RWPE2 (cell line): ENCODE results near the gene AOX1.

Source experiments
- ATAC-seq: fragments of 200-7000 bp; cut with Tn5 transposase; 3 replicates; pipeline ENCODE4 v1.9.1; 2021; ENCODE audit warnings: low read depth
- DNase-seq: peaks from one replicate; pipeline ENCODE4 v3.0.0-alpha.2; 2020; ENCODE audit warnings: low spot score
- H3K27ac ChIP-seq: fragments of 450-650 bp; 2 replicates; pipeline ENCODE4 v1.5.1; 2017; ENCODE audit warnings: mild to moderate bottlenecking; ENCODE audit not compliant: poor library complexity, severe bottlenecking
- H3K27me3 ChIP-seq: fragments of 250-450 bp; sonication (Bioruptor Pico); 2 replicates; pipeline ENCODE4 v1.5.1; 2021; ENCODE audit warnings: mild to moderate bottlenecking, moderate library complexity; ENCODE audit not compliant: insufficient read depth, poor library complexity, severe bottlenecking
- H3K36me3 ChIP-seq: fragments of 250-450 bp; sonication (Bioruptor Pico); 2 replicates; pipeline ENCODE4 v1.5.1; 2020; ENCODE audit warnings: low read depth, mild to moderate bottlenecking, moderate library complexity
- H3K4me1 ChIP-seq: fragments of 250-450 bp; sonication (Bioruptor Pico); 2 replicates; pipeline ENCODE4 v1.5.1; 2021; ENCODE audit warnings: mild to moderate bottlenecking, moderate library complexity; ENCODE audit not compliant: insufficient read depth, poor library complexity, severe bottlenecking
- H3K4me3 ChIP-seq: fragments of 250-450 bp; sonication (Bioruptor Pico); 2 replicates; pipeline ENCODE4 v1.5.1; 2021; ENCODE audit warnings: mild to moderate bottlenecking, moderate library complexity; ENCODE audit not compliant: severe bottlenecking
- H3K9me3 ChIP-seq: fragments of 250-450 bp; sonication (Bioruptor Pico); 2 replicates; pipeline ENCODE4 v1.5.1; 2021; ENCODE audit warnings: mild to moderate bottlenecking, moderate library complexity; ENCODE audit not compliant: severe bottlenecking
- CTCF ChIP-seq: fragments of 450-650 bp; IDR thresholded peaks from one replicate; pipeline ENCODE4 v1.5.1; 2017; ENCODE audit warnings: mild to moderate bottlenecking, moderate library complexity; ENCODE audit not compliant: poor library complexity, severe bottlenecking

Gene AOX1

GRCh38 chr2:200615247-200615646 lies 29.4 kb downstream of the AOX1 start:
- H3K4me1 ChIP-seq = peaks cover 22% of the 10 kb centered on the region
- ATAC-seq (peak; percentile 94), DNase-seq (no peak)
- no peaks in the 10 kb centered on the region for H3K9me3 ChIP-seq
- H3K27ac ChIP-seq = peak overlapping the region; percentile 60
- H3K27me3 ChIP-seq = no peaks in the 10 kb centered on the region
- no peak overlapping the region for H3K4me3 ChIP-seq
- TF ChIP-seq CTCF = no peak
- H3K36me3 ChIP-seq = no peaks in the 10 kb centered on the region

GRCh38 chr2:200616193-200616592 lies 30.4 kb downstream of the AOX1 start:
- Histone ChIP-seq H3K36me3 (no peaks in the 10 kb centered on the region), H3K4me1 (peaks cover 22% of the 10 kb centered on the region), H3K4me3 (no peak overlapping the region), H3K27me3 (no peaks in the 10 kb centered on the region), H3K27ac (peak overlapping the region; percentile 60), H3K9me3 (no peaks in the 10 kb centered on the region)
- ATAC-seq (no peak), DNase-seq (no peak)
- no peak for TF ChIP-seq CTCF

- no peak for TF ChIP-seq CTCF
- Histone ChIP-seq H3K27me3 (no peaks in the 10 kb centered on the region), H3K4me3 (no peak overlapping the region), H3K36me3 (no peaks in the 10 kb centered on the region), H3K27ac (peak overlapping the region; percentile 60), H3K4me1 (peaks cover 22% of the 10 kb centered on the region), H3K9me3 (no peaks in the 10 kb centered on the region)
- ATAC-seq (no peak), DNase-seq (no peak)
Observed at GRCh38 chr2:200616656-200617055, 30.8 kb downstream of the AOX1 start.

GRCh38 chr2:200617156-200618053 lies 31.6 kb downstream of the AOX1 start:
- Histone ChIP-seq H3K27me3 (no peaks in the 10 kb centered on the region), H3K4me1 (peaks cover 22% of the 10 kb centered on the region), H3K9me3 (no peaks in the 10 kb centered on the region), H3K36me3 (no peaks in the 10 kb centered on the region), H3K4me3 (no peak overlapping the region), H3K27ac (peak overlapping the region; percentile 60)
- no peak for TF ChIP-seq CTCF
- no peak for ATAC-seq
- DNase-seq = no peak

- Histone ChIP-seq H3K36me3 (no peaks in the 10 kb centered on the region), H3K27me3 (no peaks in the 10 kb centered on the region), H3K27ac (peak overlapping the region; percentile 60), H3K4me1 (peaks cover 22% of the 10 kb centered on the region), H3K4me3 (no peak overlapping the region), H3K9me3 (no peaks in the 10 kb centered on the region)
- DNase-seq (no peak), ATAC-seq (no peak)
- TF ChIP-seq CTCF = no peak
Observed at GRCh38 chr2:200618054-200618419, 32.2 kb downstream of the AOX1 start.
